Mucosa of stomach (tissue), 1 donor: Measurements from ENCODE around the gene BAHD1.

Source experiments
- H3K27me3 ChIP-seq: one replicate; pipeline ENCODE4 v1.7.0; 2013; ENCODE audit warnings: mild to moderate bottlenecking, low read length; ENCODE audit not compliant: control insufficient read depth, insufficient read depth
- H3K36me3 ChIP-seq: one replicate; pipeline ENCODE4 v1.7.0; 2013; ENCODE audit warnings: low read length; ENCODE audit not compliant: control insufficient read depth, insufficient read depth
- H3K4me1 ChIP-seq: one replicate; pipeline ENCODE4 v1.7.0; 2013; ENCODE audit warnings: mild to moderate bottlenecking, low read length; ENCODE audit not compliant: control insufficient read depth, insufficient read depth
- H3K4me3 ChIP-seq: one replicate; pipeline ENCODE4 v1.7.0; 2013; ENCODE audit warnings: low read length
- H3K9ac ChIP-seq: one replicate; pipeline ENCODE4 v1.7.0; 2013; ENCODE audit warnings: mild to moderate bottlenecking, low read length, moderate library complexity
- H3K9me3 ChIP-seq: one replicate; pipeline ENCODE4 v1.7.0; 2013; ENCODE audit warnings: mild to moderate bottlenecking, low read length, moderate library complexity; ENCODE audit not compliant: control insufficient read depth
- donor health status: Pancreatic carcinoma.

Gene BAHD1

DNA sequence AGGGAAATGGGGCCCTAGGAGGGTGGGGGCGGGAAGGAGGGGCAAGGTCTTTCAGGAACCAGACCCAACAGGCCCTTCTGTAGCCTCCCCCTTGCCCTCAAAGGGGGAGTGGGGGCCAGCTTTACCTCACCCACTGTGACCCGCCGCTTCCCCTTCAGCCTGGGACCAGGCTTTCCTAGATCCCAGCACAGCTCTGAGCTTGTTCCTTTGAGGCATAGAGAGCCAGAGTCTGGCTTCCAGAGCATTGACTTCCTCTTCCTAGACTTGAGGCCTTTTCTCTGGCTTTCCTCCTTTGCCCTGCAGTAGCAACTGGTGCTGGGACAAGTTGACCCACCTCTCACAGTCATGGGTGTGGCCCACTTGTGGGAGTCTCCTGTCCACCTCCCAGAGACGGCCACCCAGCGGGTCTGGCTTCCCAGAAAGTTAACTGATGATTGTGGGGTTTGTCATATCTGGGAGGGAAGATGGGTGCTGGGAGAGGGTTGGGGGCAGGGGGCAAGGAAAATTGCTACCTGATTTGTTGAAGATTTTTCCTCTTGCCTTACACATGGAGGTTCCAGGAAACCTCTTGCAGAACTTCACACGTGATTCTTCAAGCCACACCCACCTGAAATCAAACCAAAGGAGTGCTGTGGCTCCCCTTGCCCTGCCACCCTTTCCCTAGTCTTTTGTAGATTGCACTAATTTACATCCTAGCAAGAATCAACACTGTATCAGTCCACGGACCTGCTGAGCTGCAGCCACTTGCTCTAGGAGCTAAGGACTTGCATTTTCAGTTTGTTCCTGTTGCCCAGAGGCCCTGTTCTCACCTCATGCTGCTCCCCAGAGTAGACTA, 25.9 kb downstream of the BAHD1 start:
- H3K27me3 ChIP-seq, result no peaks in the 10 kb centered on the region
- H3K9ac ChIP-seq, result no peak overlapping the region
- no peak overlapping the region for H3K4me3 ChIP-seq
- peaks cover 24% of the 10 kb centered on the region for H3K4me1 ChIP-seq
- H3K9me3 ChIP-seq, result no peaks in the 10 kb centered on the region
- H3K36me3 ChIP-seq, result peaks cover 3% of the 10 kb centered on the region

DNA sequence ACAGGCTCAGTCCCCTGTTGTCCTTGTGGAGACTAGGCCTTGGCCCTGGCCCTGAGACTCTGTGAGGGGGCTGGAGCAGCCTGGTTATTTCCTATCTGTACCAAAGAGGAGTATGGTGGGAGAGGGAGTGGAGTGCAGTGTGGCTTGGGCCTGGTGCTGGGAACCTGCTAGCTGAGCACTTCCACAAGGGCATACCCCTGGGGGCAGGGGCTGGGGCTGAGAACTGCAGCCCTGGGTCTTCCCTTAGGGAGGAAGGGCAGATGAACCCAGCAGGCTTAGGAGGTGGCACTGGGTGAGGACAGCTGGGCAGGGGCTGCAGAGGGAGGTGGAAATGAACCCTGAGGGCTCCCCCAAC, 26.5 kb downstream of the BAHD1 start:
- H3K4me3 ChIP-seq, result no peak overlapping the region
- no peaks in the 10 kb centered on the region for H3K9me3 ChIP-seq
- H3K4me1 ChIP-seq, result peaks cover 30% of the 10 kb centered on the region
- H3K27me3 ChIP-seq, result no peaks in the 10 kb centered on the region
- no peak overlapping the region for H3K9ac ChIP-seq
- peaks cover 3% of the 10 kb centered on the region for H3K36me3 ChIP-seq

DNA sequence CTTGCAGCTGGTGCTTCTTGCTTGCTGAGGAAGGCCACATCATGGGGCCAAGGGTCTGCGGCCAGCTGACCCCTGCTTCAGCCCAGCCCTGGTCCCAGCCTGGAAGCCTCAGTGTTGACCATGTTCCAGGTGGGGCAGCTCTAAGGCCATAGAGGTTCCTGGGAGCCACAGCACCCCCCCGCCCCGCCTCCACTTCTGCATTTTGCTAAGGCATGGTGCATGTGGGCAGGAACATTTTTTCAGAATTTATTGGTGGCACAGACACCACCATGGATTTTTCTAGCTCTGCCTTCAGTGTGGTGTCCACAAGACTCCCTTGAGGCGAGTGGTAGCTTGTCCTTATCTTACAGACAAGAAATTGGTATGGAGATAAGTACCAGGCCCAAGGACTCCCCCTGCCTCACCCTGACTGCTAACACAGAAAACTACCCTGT, 28.2 kb downstream of the BAHD1 start:
- Histone ChIP-seq H3K9ac (no peak overlapping the region), H3K4me1 (peaks cover 33% of the 10 kb centered on the region)

DNA sequence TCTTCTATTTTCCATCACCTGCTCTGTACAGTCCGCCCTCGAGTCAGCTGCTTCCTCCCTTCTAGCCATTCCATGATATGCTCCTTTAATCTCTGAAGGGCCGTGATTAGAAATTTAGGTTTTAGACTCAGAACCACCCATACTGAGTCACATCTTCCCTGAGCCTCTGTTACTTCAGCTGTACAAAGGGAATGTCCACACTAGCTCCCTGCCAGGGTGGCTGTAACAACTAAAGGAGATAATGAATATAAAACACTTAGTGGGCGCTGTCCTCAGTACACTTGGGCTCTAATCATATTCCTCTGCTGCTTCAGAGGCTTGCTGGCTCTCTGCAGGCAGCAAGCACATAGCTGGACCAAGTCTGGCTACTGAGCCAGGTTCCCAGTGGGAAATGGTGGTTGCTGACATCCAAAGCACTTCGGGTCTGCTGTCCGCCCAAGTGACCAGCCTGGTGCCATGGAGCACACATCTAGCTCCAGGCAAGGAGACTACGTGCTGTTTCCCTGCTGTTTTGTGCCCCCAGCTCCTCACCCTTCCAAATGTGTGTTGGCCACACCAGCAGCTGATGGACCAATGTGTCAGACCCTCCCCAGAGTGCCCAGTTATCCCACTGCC, 29.1 kb downstream of the BAHD1 start:
- H3K27me3 ChIP-seq, result no peaks in the 10 kb centered on the region
- H3K4me1 ChIP-seq, result peaks cover 33% of the 10 kb centered on the region
- peak overlapping the region; percentile 57 for H3K9ac ChIP-seq
- peak overlapping the region; percentile 43 for H3K4me3 ChIP-seq
- no peaks in the 10 kb centered on the region for H3K36me3 ChIP-seq
- no peaks in the 10 kb centered on the region for H3K9me3 ChIP-seq

More for the DNA sequence above, 28.2 kb downstream of the BAHD1 start:
- no peak overlapping the region for H3K4me3 ChIP-seq
- no peaks in the 10 kb centered on the region for H3K27me3 ChIP-seq
- H3K36me3 ChIP-seq, result peaks cover 3% of the 10 kb centered on the region
- no peaks in the 10 kb centered on the region for H3K9me3 ChIP-seq

DNA sequence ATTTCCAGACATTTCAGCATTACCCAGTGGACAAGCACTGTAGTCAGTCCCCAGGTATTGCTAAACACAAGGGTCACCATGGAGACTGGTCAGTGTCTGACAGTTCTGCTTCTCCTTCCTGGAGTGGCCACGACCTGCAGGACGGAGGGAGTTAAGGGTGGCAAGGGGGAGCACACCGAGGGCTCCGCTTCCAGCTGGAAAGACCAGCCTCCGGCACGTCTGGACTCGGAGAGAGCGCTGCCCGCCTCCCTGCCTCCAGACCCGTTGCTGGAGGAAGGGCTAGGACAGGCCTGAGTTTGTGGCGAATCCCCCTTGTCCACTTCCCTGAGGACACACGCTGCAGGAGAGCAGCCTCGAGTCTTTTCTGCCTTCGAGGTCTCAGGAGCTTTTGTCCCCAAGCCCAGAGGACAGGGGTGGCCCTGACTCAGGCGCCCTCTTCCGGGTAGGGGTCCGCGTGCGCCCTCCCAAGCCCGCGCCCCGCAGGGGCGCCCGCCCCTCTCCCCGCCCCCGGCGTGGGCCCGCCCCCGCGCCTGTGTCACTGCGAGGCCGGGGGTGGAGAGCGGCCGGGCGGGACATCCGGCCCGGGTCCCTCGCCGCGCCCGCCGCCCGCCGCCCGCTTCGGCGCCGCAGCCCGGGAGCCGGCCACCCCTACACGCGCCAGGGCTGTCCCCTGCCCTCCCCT, 29.8 kb downstream of the BAHD1 start, which contains the start of gene CHST14:
TSS of gene CHST14 (plus strand) at position 562 of the 682 bp plus-strand sequence. CDS start 230 bp downstream, outside the sequence.
- H3K4me3 ChIP-seq, result peak within 1 kb of the TSS; percentile 50
- no peaks in the 10 kb centered on the region for H3K27me3 ChIP-seq
- no peaks in the 10 kb centered on the region for H3K36me3 ChIP-seq
- peak within 1 kb of the TSS; percentile 68 for H3K9ac ChIP-seq
- H3K9me3 ChIP-seq, result no peaks in the 10 kb centered on the region
- H3K4me1 ChIP-seq, result peaks cover 33% of the 10 kb centered on the region

DNA sequence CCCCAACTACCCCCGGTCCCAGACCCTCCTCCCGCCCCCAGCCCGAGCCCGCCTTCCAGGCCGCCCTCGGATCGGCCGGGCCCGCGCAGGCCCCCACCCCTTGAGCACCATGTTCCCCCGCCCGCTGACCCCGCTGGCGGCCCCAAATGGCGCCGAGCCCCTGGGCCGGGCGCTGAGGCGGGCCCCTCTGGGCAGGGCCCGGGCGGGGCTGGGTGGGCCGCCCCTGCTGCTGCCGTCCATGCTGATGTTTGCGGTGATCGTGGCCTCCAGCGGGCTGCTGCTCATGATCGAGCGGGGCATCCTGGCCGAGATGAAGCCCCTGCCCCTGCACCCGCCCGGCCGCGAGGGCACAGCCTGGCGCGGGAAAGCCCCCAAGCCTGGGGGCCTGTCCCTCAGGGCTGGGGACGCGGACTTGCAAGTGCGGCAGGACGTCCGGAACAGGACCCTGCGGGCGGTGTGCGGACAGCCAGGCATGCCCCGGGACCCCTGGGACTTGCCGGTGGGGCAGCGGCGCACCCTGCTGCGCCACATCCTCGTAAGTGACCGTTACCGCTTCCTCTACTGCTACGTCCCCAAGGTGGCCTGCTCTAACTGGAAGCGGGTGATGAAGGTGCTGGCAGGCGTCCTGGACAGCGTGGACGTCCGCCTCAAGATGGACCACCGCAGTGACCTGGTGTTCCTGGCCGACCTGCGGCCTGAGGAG, 30.5 kb downstream of the BAHD1 start:
- no peaks in the 10 kb centered on the region for H3K9me3 ChIP-seq
- H3K27me3 ChIP-seq, result no peaks in the 10 kb centered on the region
- peak overlapping the region; percentile 50 for H3K4me3 ChIP-seq
- peaks cover 27% of the 10 kb centered on the region for H3K4me1 ChIP-seq
- H3K36me3 ChIP-seq, result no peaks in the 10 kb centered on the region
- H3K9ac ChIP-seq, result peak overlapping the region; percentile 68

DNA sequence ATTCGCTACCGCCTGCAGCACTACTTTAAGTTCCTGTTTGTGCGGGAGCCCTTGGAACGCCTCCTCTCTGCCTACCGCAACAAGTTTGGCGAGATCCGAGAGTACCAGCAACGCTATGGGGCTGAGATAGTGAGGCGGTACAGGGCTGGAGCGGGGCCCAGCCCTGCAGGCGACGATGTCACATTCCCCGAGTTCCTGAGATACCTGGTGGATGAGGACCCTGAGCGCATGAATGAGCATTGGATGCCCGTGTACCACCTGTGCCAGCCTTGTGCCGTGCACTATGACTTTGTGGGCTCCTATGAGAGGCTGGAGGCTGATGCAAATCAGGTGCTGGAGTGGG, 31.0 kb downstream of the BAHD1 start:
- no peaks in the 10 kb centered on the region for H3K36me3 ChIP-seq
- no peaks in the 10 kb centered on the region for H3K9me3 ChIP-seq
- H3K4me1 ChIP-seq, result peaks cover 22% of the 10 kb centered on the region
- peak overlapping the region; percentile 68 for H3K9ac ChIP-seq
- H3K4me3 ChIP-seq, result peak overlapping the region; percentile 50
- no peaks in the 10 kb centered on the region for H3K27me3 ChIP-seq

DNA sequence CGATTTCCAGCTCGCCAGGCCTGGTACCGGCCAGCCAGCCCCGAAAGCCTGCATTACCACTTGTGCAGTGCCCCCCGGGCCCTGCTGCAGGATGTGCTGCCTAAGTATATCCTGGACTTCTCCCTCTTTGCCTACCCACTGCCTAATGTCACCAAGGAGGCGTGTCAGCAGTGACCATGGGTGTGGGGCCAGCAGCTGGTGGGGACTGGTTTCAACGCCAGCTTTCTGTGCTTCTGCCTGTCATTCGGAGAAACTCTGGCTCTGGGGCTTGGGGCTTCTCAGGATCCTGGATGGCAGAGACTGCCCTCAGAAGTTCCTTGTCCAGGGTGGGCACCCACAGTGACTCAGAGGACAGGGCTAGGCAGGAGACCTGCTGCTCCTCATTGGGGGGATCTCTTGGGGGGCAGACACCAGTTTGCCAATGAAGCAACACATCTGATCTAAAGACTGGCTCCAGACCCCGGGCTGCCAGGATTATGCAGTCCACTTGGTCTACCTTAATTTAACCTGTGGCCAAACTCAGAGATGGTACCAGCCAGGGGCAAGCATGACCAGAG, 31.5 kb downstream of the BAHD1 start:
- no peaks in the 10 kb centered on the region for H3K36me3 ChIP-seq
- peaks cover 21% of the 10 kb centered on the region for H3K4me1 ChIP-seq
- H3K9me3 ChIP-seq, result no peaks in the 10 kb centered on the region
- no peaks in the 10 kb centered on the region for H3K27me3 ChIP-seq
- H3K9ac ChIP-seq, result peak overlapping the region; percentile 41
- H3K4me3 ChIP-seq, result no peak overlapping the region

DNA sequence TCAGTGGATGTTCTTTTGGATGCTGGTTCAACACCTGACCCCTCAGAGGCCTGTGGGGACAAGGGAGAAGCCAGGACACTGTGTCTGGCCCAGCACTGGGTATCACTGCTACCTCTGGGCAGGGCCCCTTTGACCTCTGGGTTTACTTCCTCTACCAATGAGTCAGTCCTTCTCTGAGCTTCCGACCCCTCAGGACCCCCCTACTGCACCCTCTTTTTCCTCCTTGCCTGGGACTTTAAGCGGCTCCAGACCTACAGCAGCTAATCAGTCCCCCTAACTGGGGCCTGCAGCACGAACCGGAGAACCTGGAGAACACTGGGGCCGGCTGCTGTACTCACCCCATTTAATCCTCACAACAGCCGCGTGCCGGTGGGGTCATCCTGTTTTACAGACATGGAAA, 33.8 kb downstream of the BAHD1 start:
- H3K4me1 ChIP-seq, result peaks cover 20% of the 10 kb centered on the region
- no peak overlapping the region for H3K4me3 ChIP-seq
- H3K9me3 ChIP-seq, result no peaks in the 10 kb centered on the region
- H3K27me3 ChIP-seq, result peaks cover 2% of the 10 kb centered on the region
- no peaks in the 10 kb centered on the region for H3K36me3 ChIP-seq
- no peak overlapping the region for H3K9ac ChIP-seq

DNA sequence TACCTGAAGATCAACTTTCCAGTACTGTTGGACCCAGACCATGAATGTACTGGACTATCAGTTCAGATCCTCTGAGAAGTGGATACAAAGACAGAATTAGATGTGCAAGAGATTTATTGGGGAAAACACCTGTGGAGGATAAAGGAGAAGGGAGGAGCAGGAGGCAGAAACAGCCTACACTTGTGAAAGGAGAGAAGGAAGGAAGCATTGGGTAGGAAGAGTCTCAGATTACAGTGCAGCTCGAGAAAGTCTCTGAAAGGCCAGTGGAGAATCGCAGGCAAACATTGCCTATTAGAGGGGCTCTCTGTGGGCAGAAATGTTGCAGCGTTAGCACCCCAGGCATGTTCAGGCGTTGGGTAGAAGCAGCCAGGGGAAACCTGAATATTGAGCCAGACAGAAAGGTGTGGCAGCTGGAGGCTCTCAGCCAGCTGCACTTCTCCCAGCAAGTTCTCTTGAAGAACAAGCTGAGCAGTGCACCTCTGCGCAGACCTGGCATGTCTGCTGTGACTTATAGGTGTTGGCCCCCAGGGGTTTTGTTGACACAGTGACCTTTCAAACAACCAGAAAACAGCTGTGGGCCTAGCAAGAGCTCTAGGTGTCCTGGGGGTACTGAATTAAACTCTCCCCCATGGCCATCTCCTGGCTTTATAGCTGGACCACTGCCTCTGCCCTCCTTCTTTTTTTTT, 37.0 kb downstream of the BAHD1 start:
- H3K9me3 ChIP-seq, result no peaks in the 10 kb centered on the region
- H3K9ac ChIP-seq, result no peak overlapping the region
- no peaks in the 10 kb centered on the region for H3K36me3 ChIP-seq
- no peaks in the 10 kb centered on the region for H3K4me1 ChIP-seq
- no peak overlapping the region for H3K4me3 ChIP-seq
- H3K27me3 ChIP-seq, result peaks cover 2% of the 10 kb centered on the region

DNA sequence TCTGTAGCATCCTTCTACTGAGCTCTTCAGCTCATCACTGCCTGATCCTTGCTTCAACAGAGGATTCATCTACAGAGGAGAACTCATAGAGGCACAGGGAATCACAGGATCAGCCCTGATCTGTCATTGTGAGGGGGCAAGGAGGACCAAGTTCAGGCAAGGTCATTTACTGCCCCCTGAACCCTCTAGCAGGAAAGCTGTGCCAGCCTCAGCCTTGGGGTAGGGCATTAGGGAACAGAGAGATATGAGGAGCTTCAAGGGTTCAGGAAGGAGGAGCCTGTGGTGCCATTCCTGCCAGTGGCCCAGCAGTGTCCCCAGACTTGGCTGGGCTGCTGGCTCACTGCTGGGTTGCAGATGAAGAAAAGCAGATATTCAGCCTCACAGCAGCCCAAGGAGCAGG, 38.3 kb downstream of the BAHD1 start:
- Histone ChIP-seq H3K4me3 (no peak overlapping the region), H3K36me3 (no peaks in the 10 kb centered on the region), H3K4me1 (no peaks in the 10 kb centered on the region), H3K27me3 (peaks cover 2% of the 10 kb centered on the region), H3K9ac (no peak overlapping the region), H3K9me3 (no peaks in the 10 kb centered on the region)
